H7 (cell line): ENCODE data around the gene CD244. TPM values are rescaled to one million over a fixed set of nuclear protein-coding genes. Genes with fewer than 3 reads are reported as not detected.
A peak's percentile ranks its signal among the peaks of the same experiment; 100 is the strongest.

Experiments used
- DNase-seq: peaks from one replicate; pipeline ENCODE4 v3.0.0; 2012
- H3K27me3 ChIP-seq: 2 replicates; pipeline ENCODE4 v1.6.0; 2011; ENCODE audit warnings: mild to moderate bottlenecking, low read length; ENCODE audit not compliant: control insufficient read depth, insufficient read depth
- H3K36me3 ChIP-seq: replicated peaks from 2 replicates; pipeline ENCODE4 v1.5.1; 2011; ENCODE audit warnings: low read length; ENCODE audit not compliant: control insufficient read depth, insufficient read depth
- H3K4me3 ChIP-seq: 2 replicates; pipeline ENCODE4 v1.5.1; 2011; ENCODE audit warnings: low read depth, mild to moderate bottlenecking, control low read depth, low read length, moderate library complexity; ENCODE audit not compliant: insufficient read depth
- total RNA-seq: library from RNA; depleted of rRNA; stranded (reverse); fragments of >200 nt; shearing (Covaris generic); gene quantifications from 2 replicates; pipeline ENCODE4 v1.2.3, GENCODE V29; 2014

CD244 gene
- total RNA-seq, 1 experiment from 2014 or later: not detected

- H3K27me3 ChIP-seq: no peaks in the 10 kb centered on the region
- DNase-seq: no peak
- H3K36me3 ChIP-seq: no peaks in the 10 kb centered on the region
- H3K4me3 ChIP-seq: no peak overlapping the region
These were observed 18.0 kb downstream of the CD244 start for GRCh38 chr1:160844447-160845232.

GRCh38 chr1:160841079-160841478 is 21.6 kb downstream of the CD244 start:
- DNase-seq: no peak
- no peak overlapping the region for H3K4me3 ChIP-seq
- no peaks in the 10 kb centered on the region for H3K27me3 ChIP-seq
- no peaks in the 10 kb centered on the region for H3K36me3 ChIP-seq

GRCh38 chr1:160839746-160840145 is 22.9 kb downstream of the CD244 start:
- no peak for DNase-seq
- Histone ChIP-seq H3K36me3 (no peaks in the 10 kb centered on the region), H3K4me3 (no peak overlapping the region), H3K27me3 (no peaks in the 10 kb centered on the region)

GRCh38 chr1:160838888-160839287 is 23.8 kb downstream of the CD244 start:
- no peak overlapping the region for H3K4me3 ChIP-seq
- no peaks in the 10 kb centered on the region for H3K36me3 ChIP-seq
- no peak for DNase-seq
- H3K27me3 ChIP-seq: no peaks in the 10 kb centered on the region

- DNase-seq: no peak
- Histone ChIP-seq H3K36me3 (no peaks in the 10 kb centered on the region), H3K27me3 (no peaks in the 10 kb centered on the region), H3K4me3 (no peak overlapping the region)
These were observed 25.0 kb downstream of the CD244 start for GRCh38 chr1:160837558-160838205.

- no peak for DNase-seq
These were observed 25.6 kb downstream of the CD244 start for GRCh38 chr1:160836981-160837557.

GRCh38 chr1:160836561-160836960 is 26.1 kb downstream of the CD244 start:
- Histone ChIP-seq H3K4me3 (no peak overlapping the region), H3K27me3 (no peaks in the 10 kb centered on the region)
- no peak for DNase-seq

More at GRCh38 chr1:160836981-160837557, 25.6 kb downstream of the CD244 start:
- H3K4me3 ChIP-seq: no peak overlapping the region
- no peaks in the 10 kb centered on the region for H3K36me3 ChIP-seq
- no peaks in the 10 kb centered on the region for H3K27me3 ChIP-seq

GRCh38 chr1:160835751-160836150 is 26.9 kb downstream of the CD244 start:
- H3K4me3 ChIP-seq: no peak overlapping the region
- no peaks in the 10 kb centered on the region for H3K36me3 ChIP-seq
- no peaks in the 10 kb centered on the region for H3K27me3 ChIP-seq
- no peak for DNase-seq

More at GRCh38 chr1:160836561-160836960, 26.1 kb downstream of the CD244 start:
- no peaks in the 10 kb centered on the region for H3K36me3 ChIP-seq

GRCh38 chr1:160834945-160835565 is 27.6 kb downstream of the CD244 start:
- DNase-seq: peak; percentile 53
- H3K4me3 ChIP-seq: no peak overlapping the region
- H3K27me3 ChIP-seq: no peaks in the 10 kb centered on the region; the same call in 1 of the 2 replicates
- no peaks in the 10 kb centered on the region for H3K36me3 ChIP-seq

GRCh38 chr1:160830321-160831153 is 32.1 kb downstream of the CD244 start:
- peak; percentile 59 for DNase-seq
- H3K27me3 ChIP-seq: no peaks in the 10 kb centered on the region; the same call in 1 of the 2 replicates
- H3K4me3 ChIP-seq: no peak overlapping the region
- no peaks in the 10 kb centered on the region for H3K36me3 ChIP-seq

- no peaks in the 10 kb centered on the region; the same call in 1 of the 2 replicates for H3K27me3 ChIP-seq
- DNase-seq: no peak
- H3K36me3 ChIP-seq: no peaks in the 10 kb centered on the region
- no peak overlapping the region for H3K4me3 ChIP-seq
These were observed 32.9 kb downstream of the CD244 start for GRCh38 chr1:160829766-160830165.

- DNase-seq: no peak
- Histone ChIP-seq H3K27me3 (no peaks in the 10 kb centered on the region; the same call in 1 of the 2 replicates), H3K36me3 (no peaks in the 10 kb centered on the region), H3K4me3 (no peak overlapping the region)
These were observed 35.3 kb downstream of the CD244 start for GRCh38 chr1:160827418-160827817.

- DNase-seq: no peak
- Histone ChIP-seq H3K27me3 (no peaks in the 10 kb centered on the region; the same call in 1 of the 2 replicates), H3K4me3 (no peak overlapping the region), H3K36me3 (no peaks in the 10 kb centered on the region)
These were observed 36.1 kb downstream of the CD244 start for GRCh38 chr1:160826546-160826945.

- H3K27me3 ChIP-seq: no peaks in the 10 kb centered on the region
- no peaks in the 10 kb centered on the region for H3K36me3 ChIP-seq
- DNase-seq: no peak
- no peak overlapping the region for H3K4me3 ChIP-seq
These were observed 39.4 kb downstream of the CD244 start for GRCh38 chr1:160823296-160823695.
